HepG2 (cell line): ENCODE data around the gene PBX2. TPM values are rescaled to one million over a fixed set of nuclear protein-coding genes. Genes with fewer than 3 reads are reported as not detected.
A peak's percentile ranks its signal among the peaks of the same experiment; 100 is the strongest.

Experiments used
- CHD2 ChIP-seq: IDR thresholded peaks from 2 replicates; pipeline ENCODE4 v1.6.1; 2011; ENCODE audit warnings: low read depth, low read length, improper control_type of control experiment
- CREM ChIP-seq, 2 experiments: sonication (generic) in 1 of 2; formaldehyde crosslinking in 1 of 2; IDR thresholded peaks; 2 replicates each; pipeline versions ENCODE4 v1.4.0 to v1.6.1; 2016 to 2020; ENCODE audit warnings: antibody characterized with exemption in 1 of 2, mild to moderate bottlenecking in 1 of 2, missing genetic modification reagents in 1 of 2
- FLYWCH1 ChIP-seq: sonication (generic); formaldehyde crosslinking; IDR thresholded peaks from 2 replicates; pipeline ENCODE4 v1.8.1; 2023; ENCODE audit warnings: mild to moderate bottlenecking, missing genetic modification reagents
- GABPA ChIP-seq, 2 experiments: IDR thresholded peaks; 2 replicates each; pipeline ENCODE4 v1.6.1; 2011 to 2016; ENCODE audit warnings: low read depth in 2 of 2, low read length in 1 of 2, missing biosample characterization in 1 of 2, missing genetic modification characterization in 1 of 2
- HOXA5 ChIP-seq: sonication (generic); formaldehyde crosslinking; IDR thresholded peaks from 2 replicates; pipeline ENCODE4 v1.4.0; 2020; ENCODE audit warnings: missing genetic modification reagents
- KAT2B ChIP-seq: fragments of 150-350 bp; IDR thresholded peaks from 2 replicates; pipeline ENCODE4 v1.6.1; 2014; ENCODE audit warnings: low read depth, low read length, borderline replicate concordance
- MIXL1 ChIP-seq: IDR thresholded peaks from 2 replicates; pipeline ENCODE4 v1.6.1; 2016
- PCBP2 ChIP-seq: fragments of 200-400 bp; formaldehyde crosslinking; optimal IDR thresholded peaks from 2 replicates; pipeline ENCODE3; 2018; ENCODE audit warnings: low read length, low read depth; ENCODE audit not compliant: poor library complexity, severe bottlenecking
- RAD51 ChIP-seq: fragments of 450-650 bp; IDR thresholded peaks from 2 replicates; pipeline ENCODE4 v1.6.1; 2016; ENCODE audit warnings: borderline replicate concordance
- REL ChIP-seq: sonication (generic); formaldehyde crosslinking; conservative IDR thresholded peaks from 2 replicates; pipeline ENCODE4 v1.8.0; 2022; ENCODE audit warnings: mild to moderate bottlenecking, missing genetic modification reagents, moderate library complexity
- UBTF ChIP-seq: sonication (generic); formaldehyde crosslinking; IDR thresholded peaks from 2 replicates; pipeline ENCODE4 v1.4.0; 2020; ENCODE audit warnings: mild to moderate bottlenecking, missing genetic modification reagents
- ZBTB25 ChIP-seq: IDR thresholded peaks from 2 replicates; pipeline ENCODE4 v1.6.1; 2018; ENCODE audit warnings: missing genetic modification reagents
- ZBTB4 ChIP-seq: sonication (generic); formaldehyde crosslinking; IDR thresholded peaks from 2 replicates; pipeline ENCODE4 v1.4.0; 2020; ENCODE audit warnings: missing genetic modification reagents, mild to moderate bottlenecking, borderline replicate concordance
- ZNF496 ChIP-seq: sonication (generic); formaldehyde crosslinking; IDR thresholded peaks from 2 replicates; pipeline ENCODE4 v1.8.1; 2023; ENCODE audit warnings: mild to moderate bottlenecking, moderate library complexity, missing genetic modification reagents; ENCODE audit not compliant: insufficient replicate concordance
- ZNF605 ChIP-seq: sonication (generic); formaldehyde crosslinking; IDR thresholded peaks from 2 replicates; pipeline ENCODE4 v1.8.0; 2022; ENCODE audit warnings: mild to moderate bottlenecking, missing genetic modification reagents
- ZSCAN12 ChIP-seq: sonication (generic); formaldehyde crosslinking; IDR thresholded peaks from 2 replicates; pipeline ENCODE4 v1.9.0; 2021; ENCODE audit warnings: mild to moderate bottlenecking, missing genetic modification reagents
- ZSCAN30 ChIP-seq: sonication (generic); formaldehyde crosslinking; IDR thresholded peaks from 2 replicates; pipeline ENCODE4 v1.5.0; 2020; ENCODE audit warnings: mild to moderate bottlenecking, missing genetic modification reagents
- polyA plus RNA-seq, 8 experiments: library from polyadenylated mRNA; depleted of rRNA in 3 of 8; stranded (reverse) in 7 of 8; unstranded in 1 of 8; fragments of >200 nt; fragmentation: Illumina TruSeq in 4 of 8; extraction: Trizol in 4 of 8; gene quantifications; 2 replicates each; pipeline versions ENCODE4 v1.2.1 to v1.2.3, GENCODE V29; 2011 to 2016; ENCODE audit warnings: low read depth in 4 of 8, missing spikeins in 1 of 8, mixed read lengths in 1 of 8; ENCODE audit not compliant: insufficient read depth in 1 of 8
- total RNA-seq, 5 experiments: library from RNA; depleted of rRNA; stranded (reverse); fragments of >200 nt; fragmentation: Illumina TruSeq; extraction: Trizol; gene quantifications; 2 replicates each; pipeline ENCODE4 v1.2.3, GENCODE V29; 2016; ENCODE audit warnings: low read depth in 1 of 5
- TF ChIP-seq, protein P1 (sequence below): sonication (generic); formaldehyde crosslinking; IDR thresholded peaks from 2 replicates; pipeline ENCODE4 v1.5.1; 2020; ENCODE audit warnings: mild to moderate bottlenecking, missing genetic modification reagents

The PBX2 gene
- total and polyA plus RNA-seq, 2 of the 13 experiments (the other 11 are each of a cell fraction or from before 2014, with no cell fraction given): 42.3 to 77.8 TPM

DNA sequence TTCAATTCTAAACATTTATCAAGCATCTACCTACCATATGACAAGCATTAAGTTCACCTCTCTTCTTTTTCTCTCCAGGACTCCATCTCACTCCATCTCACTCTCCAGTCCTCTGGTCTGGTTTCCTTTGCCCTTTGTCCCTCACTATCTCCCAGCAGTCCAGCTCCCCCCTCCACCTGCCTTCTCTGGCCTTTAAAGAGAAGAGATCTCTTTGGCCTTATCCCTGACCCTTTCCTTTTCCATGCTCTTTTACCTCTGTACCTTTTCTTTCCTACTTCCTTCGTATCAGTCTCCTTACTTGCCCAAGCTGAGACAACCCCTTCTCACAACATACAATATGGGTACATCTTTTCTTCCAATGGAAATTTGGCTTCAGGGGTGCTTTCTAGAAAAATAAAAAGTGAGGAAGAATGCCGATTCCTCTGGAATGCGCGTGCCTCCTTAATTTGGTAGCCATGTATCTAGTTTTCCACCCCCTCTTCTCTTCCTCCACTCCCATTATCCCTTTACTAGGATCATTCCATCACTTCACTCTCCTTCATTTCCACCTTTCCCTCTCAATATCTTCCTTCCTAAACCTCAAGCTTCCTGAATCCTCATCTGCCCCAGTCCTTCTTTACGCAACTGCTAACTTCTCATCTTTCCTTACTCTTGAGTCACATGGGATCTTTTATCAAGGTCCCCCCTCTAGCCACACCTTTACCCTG, 13.4 kb downstream of the PBX2 start (continued):
- TF ChIP-seq ZNF605 (CRISPR knock-in tag): no peak
- peak; percentile 28; the same call in 1 of the 2 replicates for TF ChIP-seq ZBTB25 (CRISPR knock-in tag)
- TF ChIP-seq ZBTB4 (CRISPR knock-in tag): no peak
- TF ChIP-seq, protein P1, sequence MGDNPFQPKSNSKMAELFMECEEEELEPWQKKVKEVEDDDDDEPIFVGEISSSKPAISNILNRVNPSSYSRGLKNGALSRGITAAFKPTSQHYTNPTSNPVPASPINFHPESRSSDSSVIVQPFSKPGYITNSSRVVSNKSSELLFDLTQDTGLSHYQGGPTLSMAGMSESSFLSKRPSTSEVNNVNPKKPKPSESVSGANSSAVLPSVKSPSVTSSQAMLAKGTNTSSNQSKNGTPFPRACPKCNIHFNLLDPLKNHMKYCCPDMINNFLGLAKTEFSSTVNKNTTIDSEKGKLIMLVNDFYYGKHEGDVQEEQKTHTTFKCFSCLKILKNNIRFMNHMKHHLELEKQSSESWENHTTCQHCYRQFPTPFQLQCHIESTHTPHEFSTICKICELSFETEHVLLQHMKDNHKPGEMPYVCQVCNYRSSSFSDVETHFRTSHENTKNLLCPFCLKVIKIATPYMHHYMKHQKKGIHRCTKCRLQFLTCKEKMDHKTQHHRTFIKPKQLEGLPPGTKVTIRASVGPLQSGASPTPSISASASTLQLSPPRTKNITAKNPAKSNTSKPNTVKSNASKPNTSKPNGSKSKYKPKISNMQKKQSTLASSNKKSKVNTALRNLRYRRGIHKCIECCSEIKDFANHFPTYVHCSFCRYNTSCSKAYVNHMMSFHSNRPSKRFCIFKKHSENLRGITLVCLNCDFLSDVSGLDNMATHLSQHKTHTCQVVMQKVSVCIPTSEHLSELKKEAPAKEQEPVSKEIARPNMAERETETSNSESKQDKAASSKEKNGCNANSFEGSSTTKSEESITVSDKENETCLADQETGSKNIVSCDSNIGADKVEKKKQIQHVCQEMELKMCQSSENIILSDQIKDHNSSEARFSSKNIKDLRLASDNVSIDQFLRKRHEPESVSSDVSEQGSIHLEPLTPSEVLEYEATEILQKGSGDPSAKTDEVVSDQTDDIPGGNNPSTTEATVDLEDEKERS (CRISPR knock-in tag): no peak
- no peak for TF ChIP-seq KAT2B
- no peak for TF ChIP-seq CREM (IDR thresholded peaks at IDR 0.05)
- TF ChIP-seq CREM (CRISPR knock-in tag; IDR thresholded peaks at IDR 0.05): no peak
- TF ChIP-seq FLYWCH1: no peak
- no peak for TF ChIP-seq ZSCAN30 (CRISPR knock-in tag)
- TF ChIP-seq CHD2: no peak
- no peak for TF ChIP-seq PCBP2
- TF ChIP-seq RAD51: 0 out of 2 replicates have a peak, but pooled peaks have one; percentile 15
- TF ChIP-seq REL (CRISPR knock-in tag): no peak
- no peak for TF ChIP-seq ZNF496 (CRISPR knock-in tag)
- no peak for TF ChIP-seq GABPA (IDR thresholded peaks at IDR 0.05; ENCODE audit: low read depth, low read length)
- TF ChIP-seq GABPA (CRISPR knock-in tag; IDR thresholded peaks at IDR 0.05; ENCODE audit: low read depth): 0 out of 2 replicates have a peak, but pooled peaks have one; percentile 3
- no peak for TF ChIP-seq ZSCAN12
- 0 out of 2 replicates have a peak, but pooled peaks have one; percentile 14 for TF ChIP-seq HOXA5
- no peak for TF ChIP-seq UBTF (CRISPR knock-in tag)
- no peak for TF ChIP-seq MIXL1
